Measurements from ENCODE around the gene NKAIN2.

Gene NKAIN2

DNA sequence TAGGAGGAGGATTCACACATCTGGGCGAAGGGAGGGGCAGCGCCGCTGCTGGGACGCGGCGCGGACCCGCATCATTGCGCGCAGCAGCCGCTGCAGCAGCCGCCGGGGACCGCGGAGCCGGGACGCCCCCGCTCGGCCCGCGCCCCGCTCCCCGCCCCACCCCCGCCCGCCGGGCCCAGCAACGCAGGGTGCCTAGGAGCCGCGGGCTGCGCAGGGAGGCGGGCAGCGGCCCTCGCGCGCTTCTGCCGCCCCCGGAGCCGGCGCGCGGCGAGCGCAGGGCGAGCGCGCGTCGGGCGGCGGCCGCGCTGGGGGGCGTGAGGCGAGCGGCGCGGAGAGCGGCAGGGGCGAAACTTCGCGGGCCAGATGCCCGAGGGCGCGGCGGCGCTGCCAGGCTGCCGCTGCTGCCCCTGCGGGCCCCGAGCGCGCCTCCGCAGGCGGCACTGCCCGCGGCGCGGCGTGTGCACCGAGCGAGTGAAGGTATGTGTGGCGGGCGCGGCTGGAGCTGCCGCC lies at the start of gene NKAIN2:
NKAIN2 (plus strand) TSS at position 362 of the 510 bp plus-strand sequence.
- Histone ChIP-seq H3K27ac (no peak within 1 kb of the TSS), H3K4me3 (ENCODE audit: low read depth, low read length) (peak within 1 kb of the TSS; percentile 63), H3K27me3 (replicated peaks) (peaks cover 15% of the 10 kb centered on the region), H3K36me3 (replicated peaks) (no peaks in the 10 kb centered on the region)
- in situ Hi-C loops (cut with HindIII; ENCODE audit: low pct_ligation_motif_present, low sequenced_read_pairs): no loop called here
- TF ChIP-seq, protein P1, sequence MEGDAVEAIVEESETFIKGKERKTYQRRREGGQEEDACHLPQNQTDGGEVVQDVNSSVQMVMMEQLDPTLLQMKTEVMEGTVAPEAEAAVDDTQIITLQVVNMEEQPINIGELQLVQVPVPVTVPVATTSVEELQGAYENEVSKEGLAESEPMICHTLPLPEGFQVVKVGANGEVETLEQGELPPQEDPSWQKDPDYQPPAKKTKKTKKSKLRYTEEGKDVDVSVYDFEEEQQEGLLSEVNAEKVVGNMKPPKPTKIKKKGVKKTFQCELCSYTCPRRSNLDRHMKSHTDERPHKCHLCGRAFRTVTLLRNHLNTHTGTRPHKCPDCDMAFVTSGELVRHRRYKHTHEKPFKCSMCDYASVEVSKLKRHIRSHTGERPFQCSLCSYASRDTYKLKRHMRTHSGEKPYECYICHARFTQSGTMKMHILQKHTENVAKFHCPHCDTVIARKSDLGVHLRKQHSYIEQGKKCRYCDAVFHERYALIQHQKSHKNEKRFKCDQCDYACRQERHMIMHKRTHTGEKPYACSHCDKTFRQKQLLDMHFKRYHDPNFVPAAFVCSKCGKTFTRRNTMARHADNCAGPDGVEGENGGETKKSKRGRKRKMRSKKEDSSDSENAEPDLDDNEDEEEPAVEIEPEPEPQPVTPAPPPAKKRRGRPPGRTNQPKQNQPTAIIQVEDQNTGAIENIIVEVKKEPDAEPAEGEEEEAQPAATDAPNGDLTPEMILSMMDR (IDR thresholded peaks at IDR 0.05; ENCODE audit: low read depth, low read length, missing control alignments): no peak
- DNase-seq: no peak

DNA sequence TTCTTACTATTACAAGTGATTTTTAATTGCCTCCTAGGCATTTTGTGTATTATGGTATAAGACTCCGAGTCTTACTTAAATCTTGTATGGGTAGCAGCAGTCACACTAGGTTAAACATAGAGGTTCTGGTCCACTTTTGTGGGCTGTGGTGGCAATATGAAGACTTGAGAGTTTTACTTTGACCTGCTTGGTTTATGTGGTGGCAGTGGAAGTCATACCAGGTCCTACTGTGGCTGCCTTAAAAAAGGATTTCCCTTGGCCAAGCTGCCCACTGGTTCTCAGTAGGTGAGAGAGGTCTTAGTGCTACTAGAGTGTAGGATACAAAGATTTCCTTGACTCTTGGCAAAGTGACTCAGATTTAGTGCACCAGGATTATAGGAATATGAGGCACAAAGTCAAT lies 44.2 kb upstream of the NKAIN2 start:
- DNase-seq: no peak
- no peaks in the 10 kb centered on the region for H3K36me3 ChIP-seq (replicated peaks)
- TF ChIP-seq, protein P1 (IDR thresholded peaks at IDR 0.05; ENCODE audit: low read depth, low read length, missing control alignments): no peak
- H3K27ac ChIP-seq: no peak overlapping the region
- H3K27me3 ChIP-seq (replicated peaks): no peaks in the 10 kb centered on the region
- no peak overlapping the region for H3K4me3 ChIP-seq (ENCODE audit: low read depth, low read length)
- in situ Hi-C loops (cut with HindIII; ENCODE audit: low pct_ligation_motif_present, low sequenced_read_pairs): no loop called here

DNA sequence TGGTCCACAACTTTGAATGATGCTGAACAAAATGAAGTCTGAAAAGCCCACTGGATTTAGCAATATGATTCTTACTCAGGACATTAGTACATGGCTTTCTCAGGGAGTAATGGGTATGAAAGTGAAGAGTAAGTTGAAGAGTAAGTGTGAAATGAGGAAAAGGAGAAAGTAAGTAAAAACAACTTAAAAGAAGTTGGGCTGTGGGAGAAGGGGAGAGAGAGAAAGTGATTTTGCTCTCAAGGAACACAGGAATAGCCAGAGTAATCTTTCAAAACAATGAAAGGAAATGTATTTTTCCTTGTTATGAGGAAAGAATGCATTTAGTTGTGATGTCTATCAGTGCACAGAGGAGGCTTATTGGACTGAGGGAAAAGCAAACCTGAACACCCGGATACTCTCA lies 39.8 kb upstream of the NKAIN2 start:
- DNase-seq: no peak
- Histone ChIP-seq H3K36me3 (replicated peaks) (no peaks in the 10 kb centered on the region), H3K27ac (no peak overlapping the region), H3K27me3 (replicated peaks) (no peaks in the 10 kb centered on the region), H3K4me3 (ENCODE audit: low read depth, low read length) (no peak overlapping the region)
- in situ Hi-C loops (cut with HindIII; ENCODE audit: low pct_ligation_motif_present, low sequenced_read_pairs): no loop called here
- TF ChIP-seq, protein P1 (IDR thresholded peaks at IDR 0.05; ENCODE audit: low read depth, low read length, missing control alignments): no peak

DNA sequence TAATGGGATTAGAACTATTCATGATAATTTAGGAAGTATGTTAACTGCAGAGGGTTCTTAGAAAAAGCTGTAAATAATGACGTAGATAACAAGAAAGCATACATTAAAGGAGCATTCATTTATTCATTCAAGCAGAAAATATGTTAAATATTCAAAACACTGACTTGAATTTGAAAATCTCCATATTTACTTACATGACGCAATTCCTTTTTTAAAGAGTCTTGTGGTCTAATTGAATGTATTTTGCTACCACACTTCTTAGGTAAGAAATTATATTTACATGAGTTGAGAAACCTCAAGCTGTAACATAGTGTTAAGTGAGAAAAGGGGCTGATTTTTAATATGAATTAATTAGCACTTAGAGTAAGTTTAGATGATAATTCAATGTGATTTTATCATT lies 38.9 kb upstream of the NKAIN2 start:
- DNase-seq: no peak
- in situ Hi-C loops (cut with HindIII; ENCODE audit: low pct_ligation_motif_present, low sequenced_read_pairs): no loop called here
- Histone ChIP-seq H3K4me3 (ENCODE audit: low read depth, low read length) (no peak overlapping the region), H3K36me3 (replicated peaks) (no peaks in the 10 kb centered on the region), H3K27me3 (replicated peaks) (no peaks in the 10 kb centered on the region), H3K27ac (no peak overlapping the region)
- TF ChIP-seq, protein P1 (IDR thresholded peaks at IDR 0.05; ENCODE audit: low read depth, low read length, missing control alignments): no peak

DNA sequence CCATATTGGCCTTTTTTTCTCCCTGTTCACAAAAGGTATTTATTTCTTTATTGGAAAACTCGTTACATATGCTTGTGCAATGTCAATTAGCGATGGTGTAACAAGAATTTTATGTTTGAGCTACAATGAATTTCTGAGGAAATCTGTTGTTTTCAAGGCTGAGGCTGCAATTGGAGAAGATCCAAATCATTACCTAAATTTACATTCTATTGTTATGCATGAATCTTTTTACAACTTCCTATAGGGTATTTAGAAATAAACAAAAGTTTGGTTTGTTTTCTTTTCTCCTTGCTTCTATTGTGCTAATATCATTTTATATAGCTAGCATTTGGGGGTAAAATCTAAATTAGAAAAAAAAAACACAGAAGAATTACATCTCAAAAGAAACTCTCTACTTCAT lies 34.7 kb upstream of the NKAIN2 start:
- Histone ChIP-seq H3K4me3 (ENCODE audit: low read depth, low read length) (no peak overlapping the region), H3K27me3 (replicated peaks) (no peaks in the 10 kb centered on the region), H3K36me3 (replicated peaks) (no peaks in the 10 kb centered on the region), H3K27ac (no peak overlapping the region)
- TF ChIP-seq, protein P1 (IDR thresholded peaks at IDR 0.05; ENCODE audit: low read depth, low read length, missing control alignments): no peak
- no peak for DNase-seq
- in situ Hi-C loops (cut with HindIII; ENCODE audit: low pct_ligation_motif_present, low sequenced_read_pairs): no loop called here

DNA sequence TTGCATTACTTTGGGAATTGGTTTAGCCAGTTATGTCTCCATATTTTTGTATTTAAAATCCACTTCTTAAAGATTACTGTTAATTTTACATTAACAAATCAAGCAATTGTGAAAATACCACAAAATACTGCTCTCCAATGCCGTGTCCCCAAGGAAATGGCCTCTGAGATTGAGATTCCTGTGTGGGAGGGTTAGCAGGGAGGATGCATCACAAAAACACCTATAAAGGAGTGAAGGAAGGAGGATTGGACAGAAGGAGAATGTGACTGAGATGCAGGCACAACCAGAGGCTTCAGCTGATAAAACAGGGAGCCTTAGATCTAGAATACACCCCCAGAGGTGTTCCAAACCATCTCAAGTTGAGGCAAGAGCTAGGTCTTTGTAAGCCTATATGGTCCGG lies 34.2 kb upstream of the NKAIN2 start:
- Histone ChIP-seq H3K4me3 (ENCODE audit: low read depth, low read length) (no peak overlapping the region), H3K27ac (no peak overlapping the region), H3K36me3 (replicated peaks) (no peaks in the 10 kb centered on the region), H3K27me3 (replicated peaks) (no peaks in the 10 kb centered on the region)
- in situ Hi-C loops (cut with HindIII; ENCODE audit: low pct_ligation_motif_present, low sequenced_read_pairs): no loop called here
- no peak for DNase-seq
- TF ChIP-seq, protein P1 (IDR thresholded peaks at IDR 0.05; ENCODE audit: low read depth, low read length, missing control alignments): no peak

Measured in brain microvascular endothelial cell (primary cell).